H9 (cell line): Measurements from ENCODE around the gene GPR173. TPM values are rescaled to one million over a fixed set of nuclear protein-coding genes. Genes with fewer than 3 reads are reported as not detected.

ENCODE experiments used
- DNase-seq: peaks from one replicate; pipeline ENCODE4 v3.0.0-alpha.2; 2017
- H2AFZ ChIP-seq: one replicate; pipeline ENCODE4 v1.6.1; 2013; ENCODE audit warnings: mild to moderate bottlenecking, low read length, control low read depth, moderate library complexity
- H2AK5ac ChIP-seq: 2 replicates; pipeline ENCODE4 v1.6.1; 2013; ENCODE audit warnings: low read length, control low read depth, mixed read lengths; ENCODE audit not compliant: insufficient read length
- H2BK120ac ChIP-seq: one replicate; pipeline ENCODE4 v1.6.1; 2013; ENCODE audit warnings: low read depth, mild to moderate bottlenecking, low read length, control low read depth, inconsistent platforms; ENCODE audit not compliant: poor library complexity, severe bottlenecking
- H2BK12ac ChIP-seq: 2 replicates; pipeline ENCODE4 v1.6.1; 2013; ENCODE audit warnings: low read length, control low read depth, mixed read lengths, low read depth; ENCODE audit not compliant: insufficient read length
- H2BK15ac ChIP-seq: 2 replicates; pipeline ENCODE4 v1.6.1; 2013; ENCODE audit warnings: low read depth, low read length, control low read depth
- H2BK20ac ChIP-seq: one replicate; pipeline ENCODE4 v1.6.1; 2013; ENCODE audit warnings: low read depth, mild to moderate bottlenecking, low read length, control low read depth, inconsistent platforms; ENCODE audit not compliant: poor library complexity, severe bottlenecking
- H2BK5ac ChIP-seq: 2 replicates; pipeline ENCODE4 v1.6.1; 2013; ENCODE audit warnings: low read length, control low read depth, mixed read lengths; ENCODE audit not compliant: insufficient read length
- H3K14ac ChIP-seq: 2 replicates; pipeline ENCODE4 v1.6.1; 2013; ENCODE audit warnings: low read length, control low read depth; ENCODE audit not compliant: insufficient read depth
- H3K18ac ChIP-seq: 2 replicates; pipeline ENCODE4 v1.6.1; 2013; ENCODE audit warnings: low read depth, mild to moderate bottlenecking, mixed read lengths, low read length, control low read depth; ENCODE audit not compliant: insufficient read length
- H3K23ac ChIP-seq: 2 replicates; pipeline ENCODE4 v1.6.1; 2013; ENCODE audit warnings: low read length, control low read depth, mixed read lengths, low read depth; ENCODE audit not compliant: insufficient read length
- H3K23me2 ChIP-seq: 2 replicates; pipeline ENCODE4 v1.6.1; 2013; ENCODE audit warnings: low read depth, mild to moderate bottlenecking, mixed read lengths, low read length, control low read depth; ENCODE audit not compliant: insufficient read length, poor library complexity, severe bottlenecking
- H3K27ac ChIP-seq: 2 replicates; pipeline ENCODE4 v1.5.1; 2013; ENCODE audit warnings: low read length, control low read depth, mixed read lengths, low read depth; ENCODE audit not compliant: insufficient read length
- H3K27me3 ChIP-seq: 2 replicates; pipeline ENCODE4 v1.6.1; 2013; ENCODE audit warnings: low read length, control low read depth, inconsistent platforms; ENCODE audit not compliant: insufficient read depth
- H3K4ac ChIP-seq: 2 replicates; pipeline ENCODE4 v1.6.1; 2013; ENCODE audit warnings: low read depth, mild to moderate bottlenecking, control low read depth, inconsistent platforms, low read length, moderate library complexity
- H3K4me1 ChIP-seq: 2 replicates; pipeline ENCODE4 v1.6.1; 2013; ENCODE audit warnings: low read length, control low read depth, inconsistent platforms; ENCODE audit not compliant: insufficient read depth
- H3K4me2 ChIP-seq: 2 replicates; pipeline ENCODE4 v1.6.1; 2013; ENCODE audit warnings: low read length, control low read depth, mixed read lengths; ENCODE audit not compliant: insufficient read length, insufficient read depth
- H3K56ac ChIP-seq: 2 replicates; pipeline ENCODE4 v1.6.1; 2013; ENCODE audit warnings: low read depth, mild to moderate bottlenecking, mixed read lengths, low read length, control low read depth; ENCODE audit not compliant: insufficient read length
- H3K79me1 ChIP-seq: 2 replicates; pipeline ENCODE4 v1.6.1; 2013; ENCODE audit warnings: low read depth, mild to moderate bottlenecking, moderate library complexity, low read length, control low read depth, inconsistent platforms; ENCODE audit not compliant: insufficient read depth, poor library complexity, severe bottlenecking
- H3K79me2 ChIP-seq: 2 replicates; pipeline ENCODE4 v1.6.1; 2013; ENCODE audit warnings: low read length, control low read depth, inconsistent platforms; ENCODE audit not compliant: insufficient read depth
- H3K9ac ChIP-seq: 2 replicates; pipeline ENCODE4 v1.6.1; 2013; ENCODE audit warnings: low read length, control low read depth, mixed read lengths; ENCODE audit not compliant: insufficient read length; ENCODE audit errors: extremely low read depth
- H3K9me3 ChIP-seq: one replicate; pipeline ENCODE4 v1.6.1; 2013; ENCODE audit warnings: low read depth, low read length, inconsistent platforms; ENCODE audit not compliant: control insufficient read depth
- H3T11ph ChIP-seq: one replicate; pipeline ENCODE4 v1.6.1; 2013; ENCODE audit warnings: mild to moderate bottlenecking, low read length, control low read depth, inconsistent platforms
- H4K20me1 ChIP-seq: one replicate; pipeline ENCODE4 v1.6.1; 2013; ENCODE audit not compliant: control insufficient read depth, insufficient read length, insufficient read depth
- H4K5ac ChIP-seq: 2 replicates; pipeline ENCODE4 v1.6.1; 2013; ENCODE audit warnings: low read depth, mild to moderate bottlenecking, mixed read lengths, low read length, control low read depth; ENCODE audit not compliant: insufficient read length
- H4K8ac ChIP-seq: replicated peaks from 2 replicates; pipeline ENCODE4 v1.6.1; 2013; ENCODE audit warnings: low read length, control low read depth, mixed read lengths, low read depth; ENCODE audit not compliant: insufficient read length
- H4K91ac ChIP-seq: 2 replicates; pipeline ENCODE4 v1.6.1; 2013; ENCODE audit warnings: low read depth, mild to moderate bottlenecking, moderate library complexity, mixed read lengths, low read length, control low read depth; ENCODE audit not compliant: insufficient read length
- H3K27ac Mint-ChIP-seq, 3 experiments: 2 replicates in 2 of 3; 3 replicates in 1 of 3; pipeline ENCODE4 v1.8.0; 2020 to 2021; ENCODE audit warnings: mixed read lengths in 3 of 3, mild to moderate bottlenecking in 1 of 3, moderate library complexity in 1 of 3
- H3K27me3 Mint-ChIP-seq: 2 replicates; pipeline ENCODE4 v1.8.0; 2021; ENCODE audit warnings: low read depth, mild to moderate bottlenecking, moderate library complexity, mixed read lengths
- H3K36me3 Mint-ChIP-seq, 3 experiments: 2 replicates in 2 of 3; 3 replicates in 1 of 3; pipeline ENCODE4 v1.8.0; 2020 to 2021; ENCODE audit warnings: low read depth in 3 of 3, mixed read lengths in 3 of 3; ENCODE audit not compliant: insufficient read depth in 1 of 3
- H3K4me1 Mint-ChIP-seq, 2 experiments: 2 replicates each; pipeline ENCODE4 v1.8.0; 2020; ENCODE audit warnings: mixed read lengths in 2 of 2
- H3K4me3 Mint-ChIP-seq, 2 experiments: 2 replicates in 1 of 2; 3 replicates in 1 of 2; pipeline ENCODE4 v1.8.0; 2020 to 2021; ENCODE audit warnings: mild to moderate bottlenecking in 2 of 2, mixed read lengths in 2 of 2, moderate library complexity in 1 of 2
- H3K9me3 Mint-ChIP-seq, 2 experiments: 2 replicates in 1 of 2; 3 replicates in 1 of 2; pipeline ENCODE4 v1.8.0; 2020; ENCODE audit warnings: mild to moderate bottlenecking in 2 of 2, mixed read lengths in 2 of 2, moderate library complexity in 1 of 2
- WGBS: extraction: QIAGEN DNeasy Blood & Tissue Kit; methylation state at CpG from one replicate; pipeline ENCODE4 v1.1.7; 2013; ENCODE audit warnings: missing lambda C conversion rate, low lambda C conversion rate, mixed read lengths; ENCODE audit not compliant: insufficient read length; ENCODE audit errors: extremely low coverage; 5-methylcytosine and 5-hydroxymethylcytosine counted together
- total RNA-seq: library from RNA; stranded (reverse); gene quantifications from 2 replicates; pipeline ENCODE4 v1.2.1, GENCODE V29; 2021
- TF ChIP-seq, protein P1 (sequence below): fragments of 200-600 bp; sonication (generic); conservative IDR thresholded peaks from 3 replicates; pipeline ENCODE4 v1.8.0; 2021; ENCODE audit warnings: antibody characterized with exemption, mild to moderate bottlenecking

GPR173 gene
- total RNA-seq, 1 experiment from 2014 or later: 5.4 TPM

DNA sequence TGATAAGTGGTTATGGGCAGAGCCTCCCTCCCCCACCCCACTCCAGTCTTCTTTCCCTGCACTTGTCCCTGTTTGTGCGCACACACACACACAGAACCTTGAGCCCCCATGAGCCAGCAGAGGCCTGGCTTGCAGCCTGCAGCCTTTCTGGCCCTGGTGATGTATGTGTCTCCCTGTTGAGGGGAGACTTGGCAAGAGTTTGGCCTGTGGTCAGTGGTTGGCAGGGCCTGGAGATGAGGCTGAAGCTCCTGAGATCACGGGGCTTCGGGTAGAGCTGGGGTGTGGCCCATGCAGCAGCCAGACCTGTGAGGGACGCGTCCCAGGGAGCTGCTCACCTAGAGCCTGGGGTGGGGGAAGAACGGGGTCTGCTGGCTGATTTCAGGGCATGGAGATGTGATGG, 2.3 kb downstream of the GPR173 start:
- Histone ChIP-seq H4K5ac (no peak overlapping the region), H3K56ac (no peak overlapping the region), H2BK20ac (no peak overlapping the region), H3K23me2 (peaks cover 9% of the 10 kb centered on the region), H3K79me1 (no peaks in the 10 kb centered on the region), H3K79me2 (no peaks in the 10 kb centered on the region; the same call in 1 of the 2 replicates), H2AFZ (no peak overlapping the region), H4K91ac (no peak overlapping the region), H3K14ac (no peak overlapping the region; the same call in 1 of the 2 replicates), H2BK120ac (no peak overlapping the region), H2BK5ac (no peak overlapping the region), H3K9ac (no peak overlapping the region), H2BK12ac (no peak overlapping the region), H3K9me3 (peaks cover 45% of the 10 kb centered on the region), H3K4me1 (no peaks in the 10 kb centered on the region), H2AK5ac (no peak overlapping the region), H3K23ac (no peak overlapping the region), H3T11ph (no peak overlapping the region), H3K4me2 (no peak overlapping the region), H4K20me1 (no peaks in the 10 kb centered on the region), H3K27ac (no peak overlapping the region), H3K27me3 (no peaks in the 10 kb centered on the region), H2BK15ac (no peak overlapping the region), H3K18ac (no peak overlapping the region), H3K4ac (no peak overlapping the region), H4K8ac (no peak overlapping the region)
- DNase-seq: no peak
- no peak overlapping the region for H3K4me3 Mint-ChIP-seq
- peaks cover 5 to 15% of the 10 kb centered on the region in 2 experiments for H3K4me1 Mint-ChIP-seq
- peaks cover 0 to 3% (median 0%) of the 10 kb centered on the region in 3 experiments; a peak in 2 of 7 replicates for H3K36me3 Mint-ChIP-seq
- no peak overlapping the region for H3K27ac Mint-ChIP-seq
- H3K9me3 Mint-ChIP-seq: peaks cover 29 to 31% of the 10 kb centered on the region in 2 experiments
- WGBS: no CpG with 5 or more reads among the region's 6 CpGs
- TF ChIP-seq, protein P1, sequence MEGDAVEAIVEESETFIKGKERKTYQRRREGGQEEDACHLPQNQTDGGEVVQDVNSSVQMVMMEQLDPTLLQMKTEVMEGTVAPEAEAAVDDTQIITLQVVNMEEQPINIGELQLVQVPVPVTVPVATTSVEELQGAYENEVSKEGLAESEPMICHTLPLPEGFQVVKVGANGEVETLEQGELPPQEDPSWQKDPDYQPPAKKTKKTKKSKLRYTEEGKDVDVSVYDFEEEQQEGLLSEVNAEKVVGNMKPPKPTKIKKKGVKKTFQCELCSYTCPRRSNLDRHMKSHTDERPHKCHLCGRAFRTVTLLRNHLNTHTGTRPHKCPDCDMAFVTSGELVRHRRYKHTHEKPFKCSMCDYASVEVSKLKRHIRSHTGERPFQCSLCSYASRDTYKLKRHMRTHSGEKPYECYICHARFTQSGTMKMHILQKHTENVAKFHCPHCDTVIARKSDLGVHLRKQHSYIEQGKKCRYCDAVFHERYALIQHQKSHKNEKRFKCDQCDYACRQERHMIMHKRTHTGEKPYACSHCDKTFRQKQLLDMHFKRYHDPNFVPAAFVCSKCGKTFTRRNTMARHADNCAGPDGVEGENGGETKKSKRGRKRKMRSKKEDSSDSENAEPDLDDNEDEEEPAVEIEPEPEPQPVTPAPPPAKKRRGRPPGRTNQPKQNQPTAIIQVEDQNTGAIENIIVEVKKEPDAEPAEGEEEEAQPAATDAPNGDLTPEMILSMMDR: no peak
- peaks cover 3% of the 10 kb centered on the region for H3K27me3 Mint-ChIP-seq
